ENCODE results near the gene OSER1.

The OSER1 gene

GRCh38 chr20:44207126-44207723 is 3.3 kb downstream of the OSER1 start:
- no peak for DNase-seq
- intact Hi-C loops (cut with DNase I) = no loop called here

DNA sequence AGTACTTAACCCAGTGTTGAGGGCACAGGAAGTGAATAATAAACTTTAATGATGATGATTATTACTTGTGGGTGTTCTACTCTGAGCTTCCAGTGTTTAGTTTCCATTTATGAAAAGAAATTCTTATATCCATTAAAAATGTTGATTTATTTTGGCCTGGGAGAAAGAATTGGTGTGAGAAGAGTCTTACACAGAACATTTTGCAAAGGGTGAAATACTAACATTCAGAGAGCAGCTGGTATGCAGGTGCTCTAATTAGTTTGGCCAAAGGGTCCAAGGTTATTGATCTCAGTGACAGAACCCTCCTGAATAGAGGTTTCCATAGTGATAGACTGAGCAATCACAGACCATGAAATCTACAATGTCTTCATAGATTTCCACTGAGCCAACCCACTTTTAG is 4.4 kb downstream of the OSER1 start:
- intact Hi-C loops (cut with DNase I) = no loop called here
- no peak for DNase-seq

- peak in 1 of 42 donors; percentile 35 for DNase-seq
- intact Hi-C loops (cut with DNase I) = no loop called here
These were observed 5.7 kb downstream of the OSER1 start for GRCh38 chr20:44204832-44205215.

DNA sequence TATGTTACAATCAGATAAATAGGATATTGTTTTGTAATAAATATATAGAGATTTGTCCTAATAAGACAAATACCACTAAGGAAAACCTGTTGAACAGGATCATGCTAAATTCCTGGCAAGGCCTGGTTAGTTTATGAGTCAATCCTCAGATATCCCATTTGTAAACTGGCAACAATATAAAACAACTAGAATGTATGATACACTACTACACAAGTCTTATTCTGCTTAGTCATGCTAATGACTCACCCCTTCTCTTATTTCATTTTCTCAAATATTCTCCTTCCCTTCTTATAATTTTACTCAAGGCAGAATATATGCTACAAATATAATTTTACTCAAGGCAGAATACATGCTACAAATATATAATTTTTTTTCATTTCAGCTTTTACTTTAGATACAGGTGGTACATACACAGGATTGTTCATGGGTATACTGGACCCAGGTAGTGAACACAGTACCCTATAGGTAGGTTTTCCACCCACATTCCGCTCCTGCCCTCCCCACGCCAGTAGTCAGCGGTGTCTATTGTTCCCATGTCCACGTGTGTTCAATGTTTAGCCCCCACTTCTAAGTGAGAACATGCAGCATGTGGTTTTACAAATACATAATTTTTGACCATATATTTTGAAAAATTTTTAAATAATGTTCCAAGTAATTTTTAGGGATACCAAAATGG is 6.3 kb downstream of the OSER1 start:
- intact Hi-C loops (cut with DNase I) = no loop called here

DNA sequence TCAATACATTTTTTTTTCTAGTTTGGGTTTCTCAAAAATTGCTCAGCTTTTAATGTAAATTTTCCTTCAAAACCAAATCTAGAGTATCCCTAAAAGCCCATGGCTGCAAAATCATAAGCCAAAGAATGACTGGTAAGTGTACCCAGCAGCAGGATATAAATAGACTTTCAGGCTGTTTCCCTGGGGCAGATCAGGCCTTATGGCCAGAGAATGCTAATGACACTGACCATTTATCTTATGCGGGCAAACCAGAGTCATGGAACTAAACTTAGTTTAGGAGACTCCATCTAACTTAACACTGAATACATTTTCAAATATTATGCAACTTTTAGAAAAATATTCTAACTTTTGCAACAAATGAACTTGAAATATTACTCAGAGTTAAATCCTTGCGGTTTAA is 7.4 kb downstream of the OSER1 start:
- intact Hi-C loops (cut with DNase I) = no loop called here
- no peak for DNase-seq

More for the DNA sequence above, 6.3 kb downstream of the OSER1 start:
- no peak for DNase-seq

GRCh38 chr20:44200983-44201382 is 9.6 kb downstream of the OSER1 start:
- intact Hi-C loops (cut with DNase I) = no loop called here
- DNase-seq = no peak

DNA sequence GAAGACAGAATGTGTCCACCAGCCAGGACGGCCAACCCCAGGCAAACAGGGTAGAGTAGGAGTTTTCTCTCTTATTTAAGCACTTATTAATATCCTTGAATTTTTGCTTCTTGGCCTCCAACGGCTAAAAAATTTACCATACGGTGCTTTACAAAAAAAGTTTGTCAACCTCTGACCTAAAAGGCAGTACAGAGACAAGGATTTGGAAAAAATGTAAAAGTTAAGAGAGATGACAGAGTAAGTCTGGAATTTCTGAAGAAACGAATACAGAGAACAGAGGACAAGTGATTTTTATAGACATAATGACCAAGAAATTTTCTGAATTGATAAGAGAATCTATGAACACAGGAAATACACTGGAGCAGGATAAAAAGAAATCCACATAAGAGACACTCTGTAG is 10.2 kb downstream of the OSER1 start:
- no peak for DNase-seq
- intact Hi-C loops (cut with DNase I) = no loop called here

DNA sequence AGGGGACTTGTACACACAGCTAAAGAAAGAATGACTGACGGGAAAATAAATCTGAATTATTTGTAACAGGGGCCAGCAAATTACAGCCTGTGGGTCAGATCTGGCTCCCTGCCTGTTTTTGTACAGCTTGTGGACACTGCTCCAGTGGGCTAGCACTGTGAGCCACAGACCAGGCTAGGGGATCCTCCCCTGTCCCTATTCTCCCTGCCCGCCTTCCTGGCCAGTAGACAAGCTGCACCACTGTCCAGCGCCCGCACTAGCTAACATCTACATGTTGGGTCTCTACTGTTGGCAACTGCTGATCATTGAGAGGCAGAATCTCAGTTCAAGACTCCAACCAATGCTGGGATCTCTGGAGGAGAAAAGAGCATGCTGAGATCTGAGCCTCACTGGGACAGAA is 10.7 kb downstream of the OSER1 start:
- intact Hi-C loops (cut with DNase I) = no loop called here

DNA sequence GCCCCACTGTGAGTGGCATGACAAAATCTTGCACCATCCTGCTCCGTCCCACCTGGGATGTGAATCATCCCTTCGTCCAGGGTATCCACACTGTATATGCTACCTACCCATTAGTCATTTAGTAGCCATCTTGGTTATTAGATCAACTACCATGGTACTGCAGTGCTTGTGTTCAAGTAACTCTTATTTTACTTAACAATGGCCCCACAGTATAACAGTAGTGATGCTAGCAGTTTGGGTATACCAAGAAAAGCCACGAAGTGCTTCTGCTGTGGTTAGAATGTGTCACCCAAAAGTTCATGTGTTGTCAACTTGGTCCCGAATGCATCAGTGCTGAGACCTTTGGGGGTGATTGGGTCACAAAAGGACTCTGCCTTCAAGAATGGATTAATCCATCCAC is 11.7 kb downstream of the OSER1 start:
- DNase-seq = no peak
- intact Hi-C loops (cut with DNase I) = no loop called here

More for the DNA sequence above, 10.7 kb downstream of the OSER1 start:
- DNase-seq = peak in 1 of 42 donors; percentile 29

- no peak for DNase-seq
- intact Hi-C loops (cut with DNase I) = no loop called here
These were observed 14.3 kb downstream of the OSER1 start for GRCh38 chr20:44196271-44196670.

GRCh38 chr20:44195605-44196004 is 15.0 kb downstream of the OSER1 start:
- intact Hi-C loops (cut with DNase I) = no loop called here
- DNase-seq = no peak

- DNase-seq = no peak
- intact Hi-C loops (cut with DNase I) = no loop called here
These were observed 16.8 kb downstream of the OSER1 start for GRCh38 chr20:44193801-44194200.

- DNase-seq = peak in 1 of 42 donors; percentile 3
- intact Hi-C loops (cut with DNase I) = loop anchor here (2.0 kb wide), 1 partner anchor 75 kb away; no protein-coding TSS in a partner anchor
These were observed 18.9 kb downstream of the OSER1 start for GRCh38 chr20:44191640-44192039.

DNA sequence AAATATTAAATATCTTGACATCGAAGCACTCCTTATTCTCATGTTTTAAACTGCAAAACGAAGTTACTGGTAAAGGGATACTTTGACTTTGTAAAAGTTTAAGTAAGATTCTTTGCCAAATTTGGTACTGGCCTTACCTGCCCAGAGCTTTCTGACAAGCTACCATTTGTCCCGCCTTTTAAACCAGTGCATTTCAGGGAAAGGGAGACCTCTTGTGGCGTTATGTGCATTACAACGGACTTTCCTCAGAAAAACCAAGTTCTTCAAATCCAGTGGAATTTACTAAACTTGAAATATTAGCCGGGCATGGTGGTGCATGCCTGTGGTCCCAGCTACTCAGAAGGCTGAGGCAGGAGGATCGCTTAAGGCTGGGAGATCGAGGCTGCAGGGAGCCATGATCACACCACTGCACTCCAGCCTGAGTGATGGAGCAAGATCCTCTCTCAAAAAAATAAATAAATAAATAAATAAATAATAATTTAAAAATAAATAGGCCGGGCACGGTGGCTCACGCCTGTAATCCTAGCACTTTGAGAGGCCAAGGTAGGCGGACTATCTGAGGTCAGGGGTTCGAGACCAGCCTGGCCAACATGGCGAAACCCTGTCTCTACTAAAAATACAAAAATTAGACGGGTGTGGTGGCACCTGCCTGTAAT is 20.2 kb downstream of the OSER1 start:
- intact Hi-C loops (cut with DNase I) = loop anchor here (2.0 kb wide), 1 partner anchor 74 kb away; no protein-coding TSS in a partner anchor
- DNase-seq = peak in 26 of 42 donors; percentile 6 to 78 (median 48)

- no peak for DNase-seq
- intact Hi-C loops (cut with DNase I) = no loop called here
These were observed 21.8 kb downstream of the OSER1 start for GRCh38 chr20:44188752-44189151.

- peak in 1 of 42 donors; percentile 38 for DNase-seq
- intact Hi-C loops (cut with DNase I) = no loop called here
These were observed 22.5 kb downstream of the OSER1 start for GRCh38 chr20:44187772-44188709.

GRCh38 chr20:44187054-44187771 is 23.4 kb downstream of the OSER1 start, which contains the start of gene JPH2:
Gene JPH2, minus strand, starts transcription at chr20:44187188. Its CDS starts 483 bp downstream, at chr20:44186705.
- DNase-seq = peak in 1 of 42 donors; percentile 39
- intact Hi-C loops (cut with DNase I) = no loop called here

- DNase-seq = peak in 1 of 42 donors; percentile 25
- intact Hi-C loops (cut with DNase I) = no loop called here
These were observed 23.9 kb downstream of the OSER1 start for GRCh38 chr20:44186674-44187053.

- intact Hi-C loops (cut with DNase I) = no loop called here
- DNase-seq = peak in 1 of 42 donors; percentile 18
These were observed 24.4 kb downstream of the OSER1 start for GRCh38 chr20:44186201-44186600.
